ENCODE measurements around the gene DNAJB6. TPM values are rescaled to one million over a fixed set of nuclear protein-coding genes. Genes with fewer than 3 reads are reported as not detected.

The DNAJB6 gene
- total RNA-seq, 1 donor from 2014 or later, result 93.1 TPM

DNA sequence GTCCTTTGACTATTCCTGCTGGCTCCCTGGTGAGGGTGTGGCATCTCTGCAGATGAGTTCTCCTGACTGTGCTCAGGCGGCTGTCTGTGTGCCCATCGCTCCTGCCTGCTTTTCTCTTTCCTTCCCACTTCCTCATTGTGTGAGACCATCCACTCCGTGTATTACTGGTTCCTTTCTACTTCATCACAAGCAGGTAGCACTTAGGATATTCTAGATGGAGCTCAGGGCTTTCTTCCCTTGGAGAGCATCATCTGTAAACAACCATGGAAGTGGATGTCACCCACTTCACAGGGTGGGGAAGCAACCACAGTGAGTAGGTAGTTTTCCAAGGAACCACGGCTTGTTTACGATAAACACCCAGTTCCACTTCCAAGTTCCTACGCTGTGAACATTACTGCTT, 15.7 kb downstream of the DNAJB6 start:
- peaks cover 100% of the 10 kb centered on the region for H3K4me1 ChIP-seq
- H3K27me3 ChIP-seq, result no peaks in the 10 kb centered on the region
- no peak overlapping the region for H3K4me3 ChIP-seq
- DNase-seq (ENCODE audit: extremely low spot score in 2 of 2), result no peak
- H3K36me3 ChIP-seq, result no peaks in the 10 kb centered on the region
- H3K27ac ChIP-seq, result no peak overlapping the region
- TF ChIP-seq, protein P1, sequence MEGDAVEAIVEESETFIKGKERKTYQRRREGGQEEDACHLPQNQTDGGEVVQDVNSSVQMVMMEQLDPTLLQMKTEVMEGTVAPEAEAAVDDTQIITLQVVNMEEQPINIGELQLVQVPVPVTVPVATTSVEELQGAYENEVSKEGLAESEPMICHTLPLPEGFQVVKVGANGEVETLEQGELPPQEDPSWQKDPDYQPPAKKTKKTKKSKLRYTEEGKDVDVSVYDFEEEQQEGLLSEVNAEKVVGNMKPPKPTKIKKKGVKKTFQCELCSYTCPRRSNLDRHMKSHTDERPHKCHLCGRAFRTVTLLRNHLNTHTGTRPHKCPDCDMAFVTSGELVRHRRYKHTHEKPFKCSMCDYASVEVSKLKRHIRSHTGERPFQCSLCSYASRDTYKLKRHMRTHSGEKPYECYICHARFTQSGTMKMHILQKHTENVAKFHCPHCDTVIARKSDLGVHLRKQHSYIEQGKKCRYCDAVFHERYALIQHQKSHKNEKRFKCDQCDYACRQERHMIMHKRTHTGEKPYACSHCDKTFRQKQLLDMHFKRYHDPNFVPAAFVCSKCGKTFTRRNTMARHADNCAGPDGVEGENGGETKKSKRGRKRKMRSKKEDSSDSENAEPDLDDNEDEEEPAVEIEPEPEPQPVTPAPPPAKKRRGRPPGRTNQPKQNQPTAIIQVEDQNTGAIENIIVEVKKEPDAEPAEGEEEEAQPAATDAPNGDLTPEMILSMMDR (IDR thresholded peaks at IDR 0.05), result no peak
- intact Hi-C loops (cut with DNase I), result no loop called here
- H3K9me3 ChIP-seq, result no peaks in the 10 kb centered on the region

DNA sequence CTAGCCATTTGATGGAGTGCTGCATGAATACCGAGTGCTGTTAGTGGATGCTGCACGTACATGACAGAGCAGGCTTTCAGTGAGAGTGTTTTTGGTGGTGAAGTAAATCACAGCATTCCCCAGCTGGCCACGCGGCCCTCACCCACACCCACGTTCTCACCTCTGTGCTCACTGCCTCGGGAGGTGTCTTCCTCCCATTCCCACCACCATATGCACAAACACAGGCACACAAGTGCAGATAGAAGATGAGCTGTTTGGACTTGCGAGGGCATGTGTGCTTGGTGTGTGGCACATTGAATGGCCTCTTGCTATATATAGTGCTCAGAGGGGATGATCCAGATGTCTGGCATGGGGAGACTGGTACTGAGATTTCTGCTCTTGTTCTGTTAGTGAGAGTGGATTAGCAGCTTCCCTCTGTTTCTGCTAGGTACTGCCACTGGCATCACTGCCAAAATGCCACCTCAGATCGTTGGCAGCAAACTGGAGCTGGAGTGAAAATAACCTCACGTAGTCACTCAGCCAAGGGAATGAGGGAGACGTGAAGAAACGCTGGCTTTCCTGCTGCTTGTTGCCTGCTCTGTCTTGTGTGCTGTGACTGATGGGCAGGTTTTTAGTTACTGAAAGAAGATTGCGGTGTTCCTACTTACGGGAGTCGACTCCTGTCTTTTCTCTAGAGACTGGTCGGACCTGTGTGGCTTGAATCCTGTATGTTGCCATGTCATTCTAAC, 19.1 kb downstream of the DNAJB6 start:
- intact Hi-C loops (cut with DNase I), result no loop called here
- Histone ChIP-seq H3K27me3 (no peaks in the 10 kb centered on the region), H3K27ac (peak overlapping the region; percentile 33), H3K36me3 (peaks cover 0 to 22% of the 10 kb centered on the region in 2 donors), H3K4me1 (peaks cover 91% of the 10 kb centered on the region), H3K9me3 (no peaks in the 10 kb centered on the region), H3K4me3 (no peak overlapping the region)
- TF ChIP-seq POLR2AphosphoS5 (IDR thresholded peaks at IDR 0.05; ENCODE audit: insufficient read depth in 1 of 2, low read depth in 1 of 2), result peak in 1 of 2 donors; percentile 76
- TF ChIP-seq, protein P1 (IDR thresholded peaks at IDR 0.05), result no peak
- DNase-seq (ENCODE audit: extremely low spot score in 2 of 2), result no peak

DNA sequence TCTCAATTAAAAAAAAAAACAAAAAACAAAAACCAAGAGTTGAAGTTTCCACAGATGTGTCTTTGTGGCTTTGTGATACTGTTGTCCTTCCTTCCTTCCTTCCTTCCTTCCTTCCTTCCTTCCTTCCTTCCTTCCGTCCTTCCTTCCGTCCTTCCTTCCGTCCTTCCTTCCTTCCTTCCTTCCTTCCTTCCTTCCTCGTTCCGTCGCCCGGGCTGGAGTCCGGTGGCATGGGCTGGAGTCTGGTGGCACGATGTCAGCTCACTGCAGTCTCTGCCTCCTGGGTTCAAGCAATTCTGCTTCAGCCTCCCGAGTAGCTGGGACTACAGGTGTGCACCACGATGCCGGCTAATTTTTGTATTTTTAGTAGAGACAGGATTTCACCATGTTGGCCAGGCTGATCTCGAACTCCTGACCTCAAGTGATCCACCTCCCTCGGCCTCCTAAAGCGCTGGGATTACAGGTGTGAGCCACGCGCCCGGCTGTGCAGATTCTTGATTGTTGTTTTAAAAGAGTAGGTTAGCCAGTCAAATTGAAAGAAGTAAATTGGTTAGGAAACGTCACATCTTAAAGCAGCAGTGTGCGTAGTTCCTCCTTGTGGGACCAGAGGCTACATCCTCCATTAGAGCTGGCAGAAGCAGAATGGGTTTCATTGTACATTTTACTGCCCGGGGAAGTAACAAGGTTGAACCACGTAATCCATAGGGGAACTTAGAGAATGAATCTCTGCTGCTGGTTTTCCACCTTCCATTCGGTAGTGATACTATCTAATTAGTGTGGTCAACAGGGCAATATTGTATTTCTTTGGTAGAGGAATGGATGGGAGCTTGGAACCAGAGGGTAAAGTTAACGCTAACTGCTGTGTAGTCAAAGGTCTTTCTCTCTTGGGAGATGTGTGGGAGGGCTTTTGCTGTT, 20.6 kb downstream of the DNAJB6 start:
- peak overlapping the region; percentile 27 for H3K27ac ChIP-seq
- DNase-seq (ENCODE audit: extremely low spot score in 2 of 2), result no peak
- peaks cover 77% of the 10 kb centered on the region for H3K4me1 ChIP-seq
- H3K36me3 ChIP-seq, result peaks cover 0 to 34% of the 10 kb centered on the region in 2 donors
- TF ChIP-seq, protein P1 (IDR thresholded peaks at IDR 0.05), result no peak
- TF ChIP-seq POLR2A (IDR thresholded peaks at IDR 0.05), result no peak
- TF ChIP-seq POLR2AphosphoS5 (IDR thresholded peaks at IDR 0.05; ENCODE audit: insufficient read depth in 1 of 2, low read depth in 1 of 2), result no peak
- H3K4me3 ChIP-seq, result no peak overlapping the region
- intact Hi-C loops (cut with DNase I), result no loop called here
- no peaks in the 10 kb centered on the region for H3K27me3 ChIP-seq
- H3K9me3 ChIP-seq, result no peaks in the 10 kb centered on the region

DNA sequence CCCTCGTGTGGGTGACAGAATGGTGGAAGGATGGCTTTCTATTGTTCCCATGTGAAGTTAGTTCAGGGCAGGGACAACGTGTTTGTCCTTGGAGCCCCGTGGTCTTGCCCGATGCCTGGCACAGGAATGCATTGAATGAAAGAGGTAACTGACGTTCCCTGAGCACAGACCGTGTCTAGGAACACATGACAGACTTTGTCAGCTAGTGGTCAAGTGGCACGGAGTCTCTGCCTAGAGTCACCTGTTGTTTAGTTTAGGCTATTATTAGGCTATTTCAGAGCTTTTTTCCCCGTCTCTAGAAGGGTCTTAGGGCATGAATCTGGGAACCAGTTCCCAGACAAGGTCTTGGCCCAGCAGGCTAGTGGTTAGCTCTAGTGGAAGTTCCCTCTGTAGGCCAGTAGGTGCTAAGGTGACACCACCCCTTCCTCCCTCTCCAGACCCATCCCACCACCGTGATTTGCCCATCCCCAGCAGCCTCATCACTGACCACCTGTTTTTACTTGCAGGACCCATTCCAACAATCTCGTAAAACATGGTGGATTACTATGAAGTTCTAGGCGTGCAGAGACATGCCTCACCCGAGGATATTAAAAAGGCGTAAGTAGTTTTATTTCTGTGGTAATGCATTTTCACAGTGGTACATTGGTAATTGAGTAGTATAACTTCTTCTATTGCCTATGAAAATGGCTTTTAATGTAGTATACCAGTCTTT, 21.4 kb downstream of the DNAJB6 start:
- H3K36me3 ChIP-seq, result peaks cover 0 to 42% of the 10 kb centered on the region in 2 donors
- DNase-seq (ENCODE audit: extremely low spot score in 2 of 2), result no peak
- intact Hi-C loops (cut with DNase I), result no loop called here
- no peak overlapping the region for H3K4me3 ChIP-seq
- H3K4me1 ChIP-seq, result peaks cover 69% of the 10 kb centered on the region
- no peaks in the 10 kb centered on the region for H3K27me3 ChIP-seq
- peak overlapping the region; percentile 27 for H3K27ac ChIP-seq
- TF ChIP-seq, protein P1 (IDR thresholded peaks at IDR 0.05), result no peak
- TF ChIP-seq POLR2A (IDR thresholded peaks at IDR 0.05) (no peak), POLR2AphosphoS5 (IDR thresholded peaks at IDR 0.05; ENCODE audit: insufficient read depth in 1 of 2, low read depth in 1 of 2) (no peak)
- no peaks in the 10 kb centered on the region for H3K9me3 ChIP-seq

All from vagina (tissue), 2 donors.